Right cardiac atrium (tissue), 5 donors: ENCODE data around the gene CLEC17A. TPM values are rescaled to one million over a fixed set of nuclear protein-coding genes. Genes with fewer than 3 reads are reported as not detected.
"Not testable (repeated sequence)": the region's sequence is repeated elsewhere in the genome, so short reads cannot be mapped to it uniquely, and the experiment has no call there.

Experiments used
- ATAC-seq, 2 donors: fragments of 200-7000 bp; cut with Tn5 transposase; one replicate each; pipeline versions ENCODE4 v1.8.0 to v1.9.1; 2020; ENCODE audit warnings: moderate library complexity in 2 of 2, mild to moderate bottlenecking in 1 of 2
- DNase-seq, 3 donors: peaks; one replicate each; pipeline ENCODE4 v3.0.0-alpha.2; 2020
- H3K27ac ChIP-seq: one replicate; pipeline ENCODE4 v1.5.1; 2013; ENCODE audit warnings: mild to moderate bottlenecking, low read length, control low read depth, moderate library complexity
- H3K27me3 ChIP-seq: one replicate; pipeline ENCODE4 v1.6.1; 2013; ENCODE audit not compliant: control insufficient read depth, insufficient read depth
- H3K4me1 ChIP-seq: one replicate; pipeline ENCODE4 v1.6.1; 2013; ENCODE audit warnings: low read length; ENCODE audit not compliant: control insufficient read depth, insufficient read depth
- H3K4me3 ChIP-seq: one replicate; pipeline ENCODE4 v1.5.1; 2013; ENCODE audit warnings: low read length, control low read depth
- H3K9me3 ChIP-seq: one replicate; pipeline ENCODE4 v1.6.1; 2013; ENCODE audit warnings: low read length; ENCODE audit not compliant: control insufficient read depth
- WGBS: extraction: QIAGEN DNeasy Blood & Tissue Kit; methylation state at CpG from one replicate; pipeline ENCODE4 v1.1.7; 2013; 5-methylcytosine and 5-hydroxymethylcytosine counted together
- intact Hi-C, 4 donors: fragments of 100-400 bp; cut with DNase I; formaldehyde crosslinking; loops; one replicate each; pipeline versions ENCODE4 v1.11.0 to v1.14.0; 2022 to 2023
- long read RNA-seq, 4 donors: library from polyadenylated mRNA; unstranded; transcript quantifications; one replicate each; pipeline ENCODE4 v2.0.0, GENCODE V29; 2020 to 2021
- polyA plus RNA-seq: library from polyadenylated mRNA; stranded (reverse); fragments of 200-250 nt; gene quantifications from one replicate; pipeline ENCODE4 v1.2.3, GENCODE V29; 2013
- total RNA-seq, 4 donors: library from RNA; stranded (reverse); fragmentation: NEBNext Ultra II Directional; extraction: Animal tissue kit (Norgen Biotek cat#: 25700); gene quantifications; one replicate each; pipeline ENCODE4 v1.2.1, GENCODE V29; 2021
- donor health status: healthy with polysubstance abuse.
- donor health status: DM: no; HTN: yes; CAD: no.
- donor health status: DM: no; HTN: no; CAD: no.
- donor health status: DM: no; HTN: yes; CAD: no; lungs with severe emphysema.
- donor health status: DM: yes; HTN: yes; CAD: no.

The CLEC17A gene
- total RNA-seq (not detected), polyA plus RNA-seq (not detected)
- long read RNA-seq, donor 1, result 0 reads
- long read RNA-seq, donor 2, result 0 reads
- long read RNA-seq, donor 3, result 0 reads
- long read RNA-seq, donor 4, result 0 reads

GRCh38 chr19:14582894-14583340 is at the start of gene CLEC17A:
Gene CLEC17A (plus strand): TSS chr19:14583084. CDS start chr19:14583161, 77 bp downstream.
- H3K9me3 ChIP-seq, result no peaks in the 10 kb centered on the region
- WGBS, result 46% methylated on average over 6 of the region's 6 CpGs
- H3K27ac ChIP-seq, result no peak within 1 kb of the TSS
- intact Hi-C loops, result no loop called here
- H3K4me1 ChIP-seq, result no peaks in the 10 kb centered on the region
- H3K4me3 ChIP-seq, result no peak within 1 kb of the TSS
- H3K27me3 ChIP-seq, result no peaks in the 10 kb centered on the region
- no peak for ATAC-seq
- DNase-seq, result no peak

GRCh38 chr19:14533450-14533849 is 49.4 kb upstream of the CLEC17A start:
- no peak for ATAC-seq
- intact Hi-C loops, result no loop called here
- Histone ChIP-seq H3K27ac (no peak overlapping the region), H3K27me3 (no peaks in the 10 kb centered on the region), H3K4me3 (no peak overlapping the region), H3K9me3 (no peaks in the 10 kb centered on the region), H3K4me1 (peaks cover 1% of the 10 kb centered on the region)
- no peak for DNase-seq
- 81% methylated on average over 5 of the region's 5 CpGs for WGBS

- ATAC-seq (peak; percentile 86 to 96), DNase-seq (peak; percentile 91 to 92 (median 91))
- intact Hi-C loops, result no loop called here
- Histone ChIP-seq H3K4me3 (peak overlapping the region; percentile 21), H3K27ac (no peak overlapping the region), H3K4me1 (peaks cover 1% of the 10 kb centered on the region), H3K27me3 (no peaks in the 10 kb centered on the region), H3K9me3 (no peaks in the 10 kb centered on the region)
- 16% methylated on average over 24 of the region's 24 CpGs for WGBS
Observed at GRCh38 chr19:14536926-14537692, 45.8 kb upstream of the CLEC17A start.

- 91% methylated on average over 19 of the region's 19 CpGs for WGBS
- Histone ChIP-seq H3K4me3 (no peak overlapping the region), H3K27me3 (no peaks in the 10 kb centered on the region), H3K4me1 (peaks cover 1% of the 10 kb centered on the region), H3K27ac (no peak overlapping the region), H3K9me3 (no peaks in the 10 kb centered on the region)
- ATAC-seq (no peak), DNase-seq (peak in 1 of 3 donors; percentile 46)
- intact Hi-C loops, result no loop called here
Observed at GRCh38 chr19:14540741-14541525, 42.0 kb upstream of the CLEC17A start.

- DNase-seq, H3K9me3 ChIP-seq, H3K27ac ChIP-seq, intact Hi-C loops, H3K4me3 ChIP-seq, ATAC-seq, H3K4me1 ChIP-seq, H3K27me3 ChIP-seq: not testable (repeated sequence)
- WGBS, result 78% methylated on average over 5 of the region's 5 CpGs
Observed at GRCh38 chr19:14541979-14542378, 40.9 kb upstream of the CLEC17A start.

- WGBS, result 44% methylated on average over 7 of the region's 7 CpGs
- Histone ChIP-seq H3K27ac (no peak overlapping the region), H3K27me3 (no peaks in the 10 kb centered on the region), H3K4me3 (no peak overlapping the region), H3K9me3 (no peaks in the 10 kb centered on the region), H3K4me1 (no peaks in the 10 kb centered on the region)
- DNase-seq (peak in 1 of 3 donors; percentile 57), ATAC-seq (peak; percentile 59 to 70)
- intact Hi-C loops, result no loop called here
Observed at GRCh38 chr19:14542711-14543328, 40.1 kb upstream of the CLEC17A start.

GRCh38 chr19:14544047-14544446 is 38.8 kb upstream of the CLEC17A start:
- Histone ChIP-seq H3K9me3 (no peaks in the 10 kb centered on the region), H3K4me3 (no peak overlapping the region), H3K27ac (no peak overlapping the region), H3K4me1 (no peaks in the 10 kb centered on the region), H3K27me3 (no peaks in the 10 kb centered on the region)
- whole genome bisulfite sequencing, result 71% methylated on average over 5 of the region's 5 CpGs
- DNase-seq, result no peak
- intact Hi-C loops, result no loop called here
- ATAC-seq, result no peak

GRCh38 chr19:14544977-14545715 is 37.7 kb upstream of the CLEC17A start:
- Histone ChIP-seq H3K4me1 (no peaks in the 10 kb centered on the region), H3K4me3 (no peak overlapping the region), H3K27me3 (no peaks in the 10 kb centered on the region), H3K27ac (no peak overlapping the region), H3K9me3 (no peaks in the 10 kb centered on the region)
- intact Hi-C loops, result no loop called here
- 71% methylated on average over 21 of the region's 21 CpGs for WGBS
- DNase-seq (peak; percentile 47 to 79 (median 72)), ATAC-seq (peak; percentile 42 to 50)

GRCh38 chr19:14545716-14546082 is 37.2 kb upstream of the CLEC17A start:
- H3K27ac ChIP-seq, result no peak overlapping the region
- H3K9me3 ChIP-seq, result no peaks in the 10 kb centered on the region
- intact Hi-C loops, result no loop called here
- ATAC-seq (peak in 1 of 2 donors; percentile 8), DNase-seq (no peak)
- H3K4me3 ChIP-seq, result no peak overlapping the region
- no peaks in the 10 kb centered on the region for H3K4me1 ChIP-seq
- no peaks in the 10 kb centered on the region for H3K27me3 ChIP-seq
- WGBS, result 85% methylated on average over 9 of the region's 9 CpGs

GRCh38 chr19:14550201-14550754 is 32.6 kb upstream of the CLEC17A start:
- H3K9me3 ChIP-seq, result no peaks in the 10 kb centered on the region
- no peaks in the 10 kb centered on the region for H3K27me3 ChIP-seq
- H3K4me3 ChIP-seq, result no peak overlapping the region
- 57% methylated on average over 15 of the region's 15 CpGs for WGBS
- DNase-seq (peak in 1 of 3 donors; percentile 59), ATAC-seq (peak in 1 of 2 donors; percentile 32)
- H3K4me1 ChIP-seq, result peaks cover 3% of the 10 kb centered on the region
- intact Hi-C loops, result no loop called here
- no peak overlapping the region for H3K27ac ChIP-seq
